GM12875 (cell line): Measurements from ENCODE around the gene KRTAP6-2.

ENCODE experiments used
- H3K4me3 ChIP-seq: one replicate; pipeline ENCODE4 v1.5.1; 2011; ENCODE audit warnings: low read depth, low read length, control low read depth
- TF ChIP-seq, protein P1 (sequence below): IDR thresholded peaks from 2 replicates; pipeline ENCODE4 v1.5.1; 2011; ENCODE audit warnings: low read depth, mild to moderate bottlenecking, control low read depth, inconsistent platforms, low read length, moderate library complexity, borderline replicate concordance; ENCODE audit not compliant: insufficient read depth

KRTAP6-2 gene

DNA sequence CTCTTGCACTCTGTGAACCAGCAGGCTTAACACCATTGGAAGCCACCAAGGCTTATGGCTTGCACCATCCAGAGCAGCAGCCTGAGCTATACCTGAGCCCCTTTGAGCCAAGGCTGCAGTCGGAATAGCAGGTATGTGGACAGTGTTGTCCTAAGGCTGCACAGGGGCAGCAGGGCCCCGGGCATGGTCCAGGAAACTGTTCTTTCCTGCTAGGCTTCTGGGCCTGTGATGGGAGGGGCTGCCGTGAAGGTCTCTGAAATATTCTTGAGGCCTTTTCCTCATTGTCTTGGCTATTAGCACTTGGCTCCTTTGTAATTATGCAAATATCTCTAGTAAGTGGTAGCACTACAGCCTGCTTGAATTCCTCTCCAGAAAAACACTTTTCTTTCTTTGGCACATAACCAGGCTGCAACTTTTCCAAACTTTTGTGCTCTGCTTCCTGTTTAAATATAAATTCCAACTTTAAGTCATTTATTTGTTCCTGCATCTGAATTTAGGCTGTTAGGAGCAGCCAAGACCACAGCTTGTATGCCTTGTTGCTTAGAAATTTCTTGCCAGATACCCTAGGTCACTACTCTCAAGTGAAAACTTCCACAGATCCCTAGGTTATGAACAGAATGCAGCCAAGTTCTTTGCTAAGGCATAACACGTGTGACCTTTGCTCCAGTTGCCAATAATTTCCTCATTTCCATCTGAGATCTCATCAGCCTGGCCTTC is 26.9 kb upstream of the KRTAP6-2 start:
- H3K4me3 ChIP-seq, result no peak overlapping the region
- TF ChIP-seq, protein P1, sequence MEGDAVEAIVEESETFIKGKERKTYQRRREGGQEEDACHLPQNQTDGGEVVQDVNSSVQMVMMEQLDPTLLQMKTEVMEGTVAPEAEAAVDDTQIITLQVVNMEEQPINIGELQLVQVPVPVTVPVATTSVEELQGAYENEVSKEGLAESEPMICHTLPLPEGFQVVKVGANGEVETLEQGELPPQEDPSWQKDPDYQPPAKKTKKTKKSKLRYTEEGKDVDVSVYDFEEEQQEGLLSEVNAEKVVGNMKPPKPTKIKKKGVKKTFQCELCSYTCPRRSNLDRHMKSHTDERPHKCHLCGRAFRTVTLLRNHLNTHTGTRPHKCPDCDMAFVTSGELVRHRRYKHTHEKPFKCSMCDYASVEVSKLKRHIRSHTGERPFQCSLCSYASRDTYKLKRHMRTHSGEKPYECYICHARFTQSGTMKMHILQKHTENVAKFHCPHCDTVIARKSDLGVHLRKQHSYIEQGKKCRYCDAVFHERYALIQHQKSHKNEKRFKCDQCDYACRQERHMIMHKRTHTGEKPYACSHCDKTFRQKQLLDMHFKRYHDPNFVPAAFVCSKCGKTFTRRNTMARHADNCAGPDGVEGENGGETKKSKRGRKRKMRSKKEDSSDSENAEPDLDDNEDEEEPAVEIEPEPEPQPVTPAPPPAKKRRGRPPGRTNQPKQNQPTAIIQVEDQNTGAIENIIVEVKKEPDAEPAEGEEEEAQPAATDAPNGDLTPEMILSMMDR, result no peak

DNA sequence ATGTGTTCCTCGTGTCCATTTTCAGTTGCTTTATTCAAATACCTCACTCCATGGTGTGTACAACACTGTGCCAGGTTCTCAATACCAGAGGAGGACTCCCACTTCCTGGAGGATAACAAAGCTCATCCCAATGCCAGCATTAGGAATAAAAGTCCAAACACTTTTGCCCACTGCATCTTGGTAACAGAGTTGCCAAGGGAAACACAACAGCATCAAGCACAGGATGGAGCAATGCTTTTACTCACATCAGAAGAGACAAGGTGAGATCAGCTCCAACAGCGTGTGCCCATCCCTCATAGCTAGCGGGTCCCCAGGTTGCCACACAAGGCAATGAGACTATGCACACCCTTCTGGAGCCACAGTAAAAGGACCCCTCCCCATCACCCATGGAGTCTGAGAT is 24.7 kb upstream of the KRTAP6-2 start:
- no peak overlapping the region for H3K4me3 ChIP-seq
- TF ChIP-seq, protein P1, result no peak

DNA sequence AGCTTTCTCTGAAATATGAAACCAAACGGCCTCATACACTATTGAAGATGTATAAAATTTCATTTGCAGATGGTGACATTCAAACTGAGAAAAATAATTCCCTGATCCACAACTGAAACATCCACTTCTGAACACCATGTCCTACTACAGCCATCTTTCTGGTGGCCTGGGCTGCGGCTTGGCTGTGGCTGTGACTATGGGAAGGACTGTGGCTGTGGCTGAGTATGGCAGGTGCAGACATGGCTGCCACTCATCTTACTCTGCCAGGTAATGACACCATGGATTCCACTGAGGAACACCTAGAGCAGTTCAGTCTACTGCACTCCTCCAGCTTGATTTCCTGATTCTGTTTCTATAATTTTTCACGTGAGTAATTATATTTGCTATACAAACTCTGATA is 21.8 kb upstream of the KRTAP6-2 start, which contains the start of gene KRTAP20-4:
Gene KRTAP20-4, plus strand, starts transcription at position 106 of the 400 bp plus-strand sequence.
- no peak within 1 kb of the TSS for H3K4me3 ChIP-seq

DNA sequence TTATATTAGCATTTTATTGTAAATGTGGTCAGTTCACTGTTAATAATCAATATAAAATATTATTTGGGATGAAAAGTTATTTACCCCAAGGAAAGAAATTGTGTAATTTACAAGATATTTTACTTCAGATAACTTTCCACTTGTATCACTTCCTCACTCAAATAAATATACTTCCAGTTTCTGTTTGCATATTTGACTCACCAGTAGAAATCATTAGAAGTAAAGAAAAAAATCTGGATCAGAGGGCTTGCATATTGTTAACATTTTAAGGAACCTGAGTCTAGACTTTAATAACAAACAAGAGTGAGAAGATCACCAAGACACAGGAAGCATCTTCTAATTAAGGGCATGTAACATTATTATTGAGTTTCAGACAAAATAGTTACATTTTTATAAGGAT is 21.4 kb upstream of the KRTAP6-2 start:
- TF ChIP-seq, protein P1, result no peak
- no peak overlapping the region for H3K4me3 ChIP-seq

More for the DNA sequence above, 21.8 kb upstream of the KRTAP6-2 start, which contains the start of gene KRTAP20-4:
- TF ChIP-seq, protein P1, result no peak

DNA sequence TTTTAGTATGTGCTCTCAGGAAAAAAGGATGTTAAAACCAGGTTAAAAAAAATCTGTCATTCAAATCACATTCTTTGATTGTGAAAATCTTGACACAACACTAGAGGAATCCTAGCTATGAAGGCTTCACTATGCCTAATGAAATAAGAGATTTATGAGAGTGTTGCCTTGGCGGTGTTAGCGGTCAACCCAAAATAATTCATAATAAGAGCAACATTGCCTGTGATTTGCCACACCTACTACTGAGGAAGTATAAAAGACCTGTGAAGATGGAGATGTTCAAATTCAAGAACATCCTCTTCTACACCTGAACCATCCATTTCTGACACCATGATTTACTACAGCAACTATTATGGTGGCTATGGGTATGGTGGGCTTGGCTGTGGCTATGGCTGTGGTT is 17.4 kb upstream of the KRTAP6-2 start, which contains the start of gene KRTAP20-1:
Gene KRTAP20-1, plus strand, starts transcription at position 301 of the 400 bp plus-strand sequence. Its CDS starts 30 bp downstream, at position 331.
- H3K4me3 ChIP-seq, result no peak within 1 kb of the TSS
- TF ChIP-seq, protein P1, result no peak

DNA sequence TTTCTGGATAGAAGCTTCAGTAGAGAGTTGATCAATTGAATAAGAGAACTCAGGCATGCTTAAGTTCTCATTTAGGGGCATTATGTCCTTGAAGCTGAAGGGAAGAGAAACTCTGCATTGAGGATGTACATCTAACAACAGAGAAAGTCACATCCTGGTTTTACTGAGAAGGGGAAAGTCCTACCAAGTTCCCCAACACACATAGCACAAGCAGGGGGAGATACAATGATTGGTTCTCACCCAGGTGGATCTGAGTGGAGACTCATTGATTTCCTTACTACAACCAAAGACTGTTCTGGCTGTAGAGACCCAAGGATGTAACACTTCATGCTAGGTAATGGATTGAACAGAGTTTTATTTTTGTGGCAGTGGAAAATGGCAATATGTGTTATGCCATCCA is 16.5 kb upstream of the KRTAP6-2 start:
- TF ChIP-seq, protein P1, result no peak
- H3K4me3 ChIP-seq, result no peak overlapping the region

DNA sequence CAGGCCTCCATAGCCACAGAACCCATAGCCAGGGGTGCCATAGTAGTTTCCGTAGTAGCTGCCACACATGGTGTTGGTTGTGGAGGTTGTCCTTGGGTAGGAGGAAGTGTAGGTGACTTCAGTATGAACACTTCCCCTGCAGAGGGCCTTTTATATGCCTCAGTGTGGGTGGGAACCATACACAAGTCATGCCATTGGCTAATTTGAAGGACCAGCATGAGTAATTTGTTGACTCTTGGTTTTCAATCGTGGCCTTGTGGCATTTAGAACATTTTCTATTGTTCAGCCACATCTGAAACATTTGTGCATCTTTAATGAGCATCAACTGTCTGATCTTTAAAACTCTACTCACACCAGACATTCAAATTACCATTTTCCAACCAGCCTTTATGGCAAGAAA is 15.1 kb upstream of the KRTAP6-2 start, which contains the start of gene KRTAP6-1:
Gene KRTAP6-1, minus strand, starts transcription at position 95 of the 400 bp plus-strand sequence. Its CDS starts 26 bp downstream, at position 69.
- TF ChIP-seq, protein P1, result no peak

More for the DNA sequence above, 15.1 kb upstream of the KRTAP6-2 start, which contains the start of gene KRTAP6-1:
- no peak within 1 kb of the TSS for H3K4me3 ChIP-seq
